SK-N-SH (cell line): ENCODE measurements around the gene NFXL1. TPM values are rescaled to one million over a fixed set of nuclear protein-coding genes. Genes with fewer than 3 reads are reported as not detected.

Source experiments
- CTCF ChIA-PET: fragments of 300-600, 350-600 bp; formaldehyde crosslinking; extraction: SDS; loops from one replicate; lab custom pipeline; 2021; lab: Yijun Ruan, JAX
- POLR2A ChIA-PET: fragments of 350-600 bp; sonication (Branson Sonifier 250); formaldehyde crosslinking; extraction: SDS; loops from one replicate; lab custom pipeline; 2020; ENCODE audit warnings: antibody characterized with exemption, inconsistent platforms; lab: Yijun Ruan, JAX
- DNase-seq: peaks from one replicate; pipeline ENCODE4 v3.0.0; 2012
- H2AFZ ChIP-seq: fragments of 200-600 bp; sonication (generic); 2 replicates; pipeline ENCODE4 v1.8.1; 2016; ENCODE audit warnings: antibody characterized with exemption, mild to moderate bottlenecking, low read depth
- H3F3A ChIP-seq: fragments of 200-600 bp; sonication (generic); replicated peaks from 2 replicates; pipeline ENCODE3; 2016; ENCODE audit warnings: antibody characterized with exemption, mild to moderate bottlenecking; ENCODE audit not compliant: insufficient read depth
- H3K27ac ChIP-seq, 2 experiments: fragments of 200-500 bp in 1 of 2; fragments of 200-600 bp in 1 of 2; sonication (Bioruptor generic) in 1 of 2; sonication (generic), shearing (Covaris generic) in 1 of 2; 2 replicates each; pipeline versions ENCODE4 v1.5.1 to v1.6.1; 2014 to 2016; ENCODE audit warnings: low read depth in 2 of 2, inconsistent platforms in 1 of 2, low read length in 1 of 2, mild to moderate bottlenecking in 1 of 2, mixed read lengths in 1 of 2
- H3K27me3 ChIP-seq: fragments of 200-600 bp; sonication (generic), shearing (Covaris generic); 2 replicates; pipeline ENCODE4 v1.6.1; 2016; ENCODE audit warnings: mixed run types; ENCODE audit not compliant: insufficient read depth
- H3K36me3 ChIP-seq, 2 experiments: fragments of 200-500 bp in 1 of 2; fragments of 200-600 bp in 1 of 2; sonication (Bioruptor generic) in 1 of 2; sonication (generic) in 1 of 2; replicated peaks in 1 of 2; 2 replicates each; pipeline versions ENCODE3 to v1.5.1; 2014 to 2016; ENCODE audit warnings: low read length in 1 of 2, mild to moderate bottlenecking in 1 of 2; ENCODE audit not compliant: insufficient read depth in 2 of 2, control insufficient read depth in 1 of 2
- H3K4me1 ChIP-seq, 2 experiments: fragments of 200-500 bp in 1 of 2; fragments of 200-600 bp in 1 of 2; sonication (Bioruptor generic) in 1 of 2; sonication (generic), shearing (Covaris generic) in 1 of 2; 2 replicates each; pipeline versions ENCODE4 v1.5.1 to v1.6.1; 2014 to 2016; ENCODE audit warnings: low read depth in 1 of 2, low read length in 1 of 2, mixed run types in 1 of 2; ENCODE audit not compliant: insufficient read depth in 2 of 2, control insufficient read depth in 1 of 2
- H3K4me2 ChIP-seq: fragments of 200-600 bp; sonication (generic), shearing (Covaris generic); 2 replicates; pipeline ENCODE4 v1.6.1; 2017; ENCODE audit warnings: mixed run types
- H3K4me3 ChIP-seq, 2 experiments: fragments of 200-500 bp in 1 of 2; fragments of 200-600 bp in 1 of 2; sonication (Bioruptor generic) in 1 of 2; sonication (generic), shearing (Covaris generic) in 1 of 2; 2 replicates each; pipeline versions ENCODE4 v1.5.1 to v1.8.1; 2014 to 2016; ENCODE audit warnings: low read depth in 2 of 2, inconsistent platforms in 1 of 2, low read length in 1 of 2, mild to moderate bottlenecking in 1 of 2, mixed read lengths in 1 of 2, moderate library complexity in 1 of 2
- H3K79me2 ChIP-seq: fragments of 200-600 bp; sonication (generic); 2 replicates; pipeline ENCODE4 v1.8.1; 2017; ENCODE audit warnings: mild to moderate bottlenecking; ENCODE audit not compliant: insufficient read depth
- H3K9ac ChIP-seq: fragments of 200-600 bp; sonication (generic); 2 replicates; pipeline ENCODE4 v1.6.1; 2017; ENCODE audit warnings: mixed run types
- H3K9me2 ChIP-seq: fragments of 200-600 bp; sonication (generic); 2 replicates; pipeline ENCODE4 v1.6.1; 2017; ENCODE audit warnings: mixed run types
- H3K9me3 ChIP-seq: fragments of 200-600 bp; sonication (generic); 2 replicates; pipeline ENCODE4 v1.6.1; 2017; ENCODE audit warnings: mixed run types, mild to moderate bottlenecking, moderate library complexity
- H4K20me1 ChIP-seq: fragments of 200-600 bp; sonication (generic); 2 replicates; pipeline ENCODE4 v1.6.1; 2017; ENCODE audit warnings: mild to moderate bottlenecking, mixed run types; ENCODE audit not compliant: insufficient read depth
- CHD2 ChIP-seq: fragments of 150-350 bp; IDR thresholded peaks from 2 replicates; pipeline ENCODE4 v1.6.1; 2018; ENCODE audit warnings: low read length; ENCODE audit not compliant: partially characterized antibody
- ELF1 ChIP-seq: IDR thresholded peaks from 2 replicates; pipeline ENCODE4 v1.4.0; 2012
- EP300 ChIP-seq, 2 experiments: IDR thresholded peaks; 2 replicates each; pipeline versions ENCODE4 v1.4.0 to v1.6.1; 2012; ENCODE audit warnings: borderline replicate concordance in 1 of 2, low read depth in 1 of 2, low read length in 1 of 2
- EZH2phosphoT487 ChIP-seq: fragments of 200-600 bp; sonication (generic); IDR thresholded peaks from 2 replicates; pipeline ENCODE4 v1.6.1; 2017; ENCODE audit warnings: low read depth, mixed run types, mild to moderate bottlenecking, antibody characterized with exemption, moderate library complexity, borderline replicate concordance
- FOSL2 ChIP-seq: IDR thresholded peaks from 2 replicates; pipeline ENCODE4 v1.4.0; 2012; ENCODE audit warnings: low read depth, mild to moderate bottlenecking, moderate library complexity, borderline replicate concordance
- FOXJ3 ChIP-seq: sonication (generic); formaldehyde crosslinking; IDR thresholded peaks from 2 replicates; pipeline ENCODE4 v1.5.1; 2020; ENCODE audit warnings: mild to moderate bottlenecking, missing genetic modification reagents
- FOXM1 ChIP-seq: IDR thresholded peaks from 2 replicates; pipeline ENCODE4 v1.4.0; 2012; ENCODE audit warnings: low read depth, mild to moderate bottlenecking
- JUND ChIP-seq: IDR thresholded peaks from 2 replicates; pipeline ENCODE4 v1.4.0; 2012
- MXI1 ChIP-seq: IDR thresholded peaks from 2 replicates; pipeline ENCODE4 v1.6.1; 2012; ENCODE audit warnings: mild to moderate bottlenecking, low read depth, low read length, improper control_type of control experiment
- POLR2AphosphoS5 ChIP-seq: IDR thresholded peaks from 2 replicates; pipeline ENCODE4 v1.6.1; 2012; ENCODE audit warnings: low read depth, low read length
- RCOR1 ChIP-seq: fragments of 150-350 bp; IDR thresholded peaks from 2 replicates; pipeline ENCODE4 v1.6.1; 2017; ENCODE audit warnings: antibody characterized with exemption, low read length
- RFX5 ChIP-seq: IDR thresholded peaks from 2 replicates; pipeline ENCODE4 v1.6.1; 2012; ENCODE audit warnings: mild to moderate bottlenecking, improper control_type of control experiment, low read length
- SIN3A ChIP-seq: IDR thresholded peaks from 2 replicates; pipeline ENCODE4 v1.6.1; 2012; ENCODE audit warnings: low read depth, mild to moderate bottlenecking, low read length, moderate library complexity, borderline replicate concordance
- SMC3 ChIP-seq: IDR thresholded peaks from 2 replicates; pipeline ENCODE4 v1.6.1; 2012; ENCODE audit warnings: low read depth, low read length, improper control_type of control experiment
- TAF1 ChIP-seq: IDR thresholded peaks from 2 replicates; pipeline ENCODE4 v1.6.1; 2012; ENCODE audit warnings: low read depth, mild to moderate bottlenecking, low read length, moderate library complexity, borderline replicate concordance
- YY1 ChIP-seq: IDR thresholded peaks from 2 replicates; pipeline ENCODE4 v1.4.0; 2012; ENCODE audit warnings: low read depth, mild to moderate bottlenecking
- WGBS: methylation state at CpG from one replicate; pipeline ENCODE4 v1.1.6; 2017; ENCODE audit warnings: low lambda C conversion rate; 5-methylcytosine and 5-hydroxymethylcytosine counted together
- polyA plus RNA-seq, 3 experiments: library from polyadenylated mRNA; depleted of rRNA; stranded (reverse); fragments of >200 nt; gene quantifications; 2 replicates each; pipeline ENCODE4 v1.2.3, GENCODE V29; 2012
- TF ChIP-seq, protein P1 (sequence below): IDR thresholded peaks from 2 replicates; pipeline ENCODE4 v1.4.0; 2012; ENCODE audit warnings: low read depth, borderline replicate concordance
- TF ChIP-seq, protein P2 (sequence below): fragments of 200-600 bp; sonication (generic); IDR thresholded peaks from 2 replicates; pipeline ENCODE4 v1.6.1; 2017; ENCODE audit warnings: antibody characterized with exemption, mild to moderate bottlenecking, moderate library complexity
- TF ChIP-seq, protein P3 (sequence below): IDR thresholded peaks from 2 replicates; pipeline ENCODE4 v1.4.0; 2012; ENCODE audit warnings: low read depth

Gene NFXL1
- polyA plus RNA-seq, 1 of the 3 experiments (the other 2 are of a cell fraction): 9.0 TPM

DNA sequence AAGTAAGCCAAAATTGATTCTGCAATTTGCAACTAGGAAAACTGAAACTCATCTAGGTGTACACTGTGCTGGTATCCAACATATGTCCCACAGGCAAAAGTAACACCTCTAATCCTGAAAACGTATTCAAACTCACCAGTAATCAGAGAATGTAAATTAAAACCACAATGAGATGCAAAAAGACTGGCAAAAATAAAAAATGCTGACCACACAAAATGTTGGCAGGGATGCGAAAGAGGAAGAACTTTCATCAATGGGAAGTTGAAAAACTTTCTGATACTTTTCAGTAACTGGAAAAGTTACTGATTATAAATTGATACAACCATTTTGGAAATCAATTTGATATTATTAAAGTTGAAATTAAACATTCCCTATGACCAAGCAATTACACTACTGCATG lies 56.4 kb downstream of the NFXL1 start:
- ChIA-PET POLR2A (no interaction called here), CTCF (no interaction called here)
- no peak overlapping the region for H2AFZ ChIP-seq
- H3K4me2 ChIP-seq: no peak overlapping the region
- TF ChIP-seq EP300 (IDR thresholded peaks at IDR 0.05; ENCODE audit: borderline replicate concordance in 1 of 2, low read depth in 1 of 2, low read length in 1 of 2) (no peak), ELF1 (no peak), MXI1 (no peak), SMC3 (no peak)
- TF ChIP-seq, protein P1, sequence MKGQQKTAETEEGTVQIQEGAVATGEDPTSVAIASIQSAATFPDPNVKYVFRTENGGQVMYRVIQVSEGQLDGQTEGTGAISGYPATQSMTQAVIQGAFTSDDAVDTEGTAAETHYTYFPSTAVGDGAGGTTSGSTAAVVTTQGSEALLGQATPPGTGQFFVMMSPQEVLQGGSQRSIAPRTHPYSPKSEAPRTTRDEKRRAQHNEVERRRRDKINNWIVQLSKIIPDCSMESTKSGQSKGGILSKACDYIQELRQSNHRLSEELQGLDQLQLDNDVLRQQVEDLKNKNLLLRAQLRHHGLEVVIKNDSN: no peak
- TF ChIP-seq, all 33 proteins: peak for 0
- Histone ChIP-seq H3K9me2 (no peaks in the 10 kb centered on the region), H3K9me3 (no peaks in the 10 kb centered on the region), H3K27ac (no peak overlapping the region), H3K36me3 (peaks cover 43 to 44% of the 10 kb centered on the region in 2 experiments), H4K20me1 (no peaks in the 10 kb centered on the region), H3K27me3 (no peaks in the 10 kb centered on the region), H3K4me3 (no peak overlapping the region), H3K4me1 (peaks cover 0 to 14% of the 10 kb centered on the region in 2 experiments; a peak in 1 of 4 replicates), H3K9ac (no peak overlapping the region), H3K79me2 (0 out of 2 replicates have a peak, but pooled peaks cover 4% of the 10 kb centered on the region), H3F3A (peaks cover 14% of the 10 kb centered on the region)
- 93% methylated on average over 2 of the region's 2 CpGs for WGBS
- no peak for DNase-seq

DNA sequence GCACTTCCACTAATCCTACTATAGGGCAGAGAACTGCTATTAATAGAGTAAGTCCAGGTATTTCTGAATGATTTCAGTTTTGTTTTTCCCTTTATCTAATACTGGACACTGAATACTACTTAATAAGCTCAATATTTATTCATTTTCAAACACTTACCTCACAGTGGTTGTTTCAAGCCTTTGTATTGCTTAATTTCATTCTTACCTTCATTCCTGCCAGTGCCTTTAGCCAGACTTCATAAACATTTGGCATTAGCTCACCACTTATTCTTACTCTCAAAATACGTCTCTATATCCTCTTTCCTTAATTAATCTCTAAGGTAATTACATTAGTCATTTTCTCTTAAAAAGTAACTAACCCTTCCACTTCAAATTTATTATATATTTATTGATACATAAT lies 57.7 kb downstream of the NFXL1 start:
- peaks cover 1% of the 10 kb centered on the region for H3F3A ChIP-seq
- H3K27me3 ChIP-seq: no peaks in the 10 kb centered on the region
- 0 out of 2 replicates have a peak, but pooled peaks cover 4% of the 10 kb centered on the region for H3K79me2 ChIP-seq
- no peak for DNase-seq
- H3K4me3 ChIP-seq: no peak overlapping the region
- no peak overlapping the region for H2AFZ ChIP-seq
- CTCF ChIA-PET: interaction anchor here (0.8 to 1.2 kb wide), 2 partner anchors 17 to 21 kb away, joined by 3 to 4 read pairs; no protein-coding TSS in a partner anchor
- H3K9me2 ChIP-seq: no peaks in the 10 kb centered on the region
- H3K36me3 ChIP-seq: peaks cover 41 to 44% of the 10 kb centered on the region in 2 experiments
- H3K9me3 ChIP-seq: no peaks in the 10 kb centered on the region
- no peak overlapping the region for H3K9ac ChIP-seq
- H3K4me1 ChIP-seq: peaks cover 0 to 6% of the 10 kb centered on the region in 2 experiments; a peak in 1 of 4 replicates
- H3K4me2 ChIP-seq: no peak overlapping the region
- POLR2A ChIA-PET: no interaction called here
- WGBS: 90% methylated on average over 1 of the region's 1 CpG
- H4K20me1 ChIP-seq: no peaks in the 10 kb centered on the region
- TF ChIP-seq YY1: no peak
- no peak for TF ChIP-seq TAF1
- TF ChIP-seq FOXM1: no peak
- no peak for TF ChIP-seq POLR2AphosphoS5
- no peak for TF ChIP-seq JUND
- TF ChIP-seq, protein P2, sequence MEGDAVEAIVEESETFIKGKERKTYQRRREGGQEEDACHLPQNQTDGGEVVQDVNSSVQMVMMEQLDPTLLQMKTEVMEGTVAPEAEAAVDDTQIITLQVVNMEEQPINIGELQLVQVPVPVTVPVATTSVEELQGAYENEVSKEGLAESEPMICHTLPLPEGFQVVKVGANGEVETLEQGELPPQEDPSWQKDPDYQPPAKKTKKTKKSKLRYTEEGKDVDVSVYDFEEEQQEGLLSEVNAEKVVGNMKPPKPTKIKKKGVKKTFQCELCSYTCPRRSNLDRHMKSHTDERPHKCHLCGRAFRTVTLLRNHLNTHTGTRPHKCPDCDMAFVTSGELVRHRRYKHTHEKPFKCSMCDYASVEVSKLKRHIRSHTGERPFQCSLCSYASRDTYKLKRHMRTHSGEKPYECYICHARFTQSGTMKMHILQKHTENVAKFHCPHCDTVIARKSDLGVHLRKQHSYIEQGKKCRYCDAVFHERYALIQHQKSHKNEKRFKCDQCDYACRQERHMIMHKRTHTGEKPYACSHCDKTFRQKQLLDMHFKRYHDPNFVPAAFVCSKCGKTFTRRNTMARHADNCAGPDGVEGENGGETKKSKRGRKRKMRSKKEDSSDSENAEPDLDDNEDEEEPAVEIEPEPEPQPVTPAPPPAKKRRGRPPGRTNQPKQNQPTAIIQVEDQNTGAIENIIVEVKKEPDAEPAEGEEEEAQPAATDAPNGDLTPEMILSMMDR: no peak
- no peak for TF ChIP-seq SIN3A
- TF ChIP-seq CHD2: no peak
- no peak for TF ChIP-seq EP300 (IDR thresholded peaks at IDR 0.05; ENCODE audit: borderline replicate concordance in 1 of 2, low read depth in 1 of 2, low read length in 1 of 2)
- TF ChIP-seq RFX5: no peak
- TF ChIP-seq FOXJ3 (CRISPR knock-in tag): no peak
- TF ChIP-seq EZH2phosphoT487: no peak
- no peak for TF ChIP-seq RCOR1
- TF ChIP-seq, protein P3, sequence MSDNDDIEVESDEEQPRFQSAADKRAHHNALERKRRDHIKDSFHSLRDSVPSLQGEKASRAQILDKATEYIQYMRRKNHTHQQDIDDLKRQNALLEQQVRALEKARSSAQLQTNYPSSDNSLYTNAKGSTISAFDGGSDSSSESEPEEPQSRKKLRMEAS: no peak
- TF ChIP-seq FOSL2: no peak
- TF ChIP-seq, all 33 proteins: peak for 0
- no peak overlapping the region for H3K27ac ChIP-seq
